A549 (cell line): ENCODE results near the gene DHRS3. TPM values are rescaled to one million over a fixed set of nuclear protein-coding genes. Genes with fewer than 3 reads are reported as not detected.

Experiments used
- ATAC-seq, 2 experiments: fragments of 200-7000 bp in 1 of 2; fragments of >200 bp in 1 of 2; cut with Nextera tagmentation in 1 of 2; cut with Tn5 transposase in 1 of 2; 3 replicates each; pipeline versions ENCODE4 v1.8.0 to v1.9.1; 2018 to 2020; ENCODE audit warnings: mild to moderate bottlenecking in 1 of 2, moderate library complexity in 1 of 2
- CTCF ChIA-PET: fragments of 300-600 bp; sonication (Branson Sonifier 250); formaldehyde crosslinking; extraction: SDS; loops from one replicate; lab custom pipeline; 2021; ENCODE audit warnings: antibody characterized with exemption, inconsistent platforms; lab: Yijun Ruan, JAX
- POLR2A ChIA-PET: fragments of 350-600 bp; formaldehyde crosslinking; extraction: SDS; loops from one replicate; lab custom pipeline; 2021; ENCODE audit warnings: antibody characterized with exemption, inconsistent platforms; lab: Yijun Ruan, JAX
- DNase-seq, 2 experiments: peaks; one replicate each; pipeline versions ENCODE4 v3.0.0 to v3.0.0-alpha.2; 2011 to 2016; ENCODE audit warnings: low read depth in 1 of 2, low spot score in 1 of 2
- FAIRE-seq: peaks from 2 replicates; lab custom pipeline; 2011; peaks lifted over from hg19 to GRCh38; lab: Jason Lieb, UNC
- H3K27ac ChIP-seq, 2 experiments: fragments of >200 bp; sonication (Bioruptor Twin); formaldehyde crosslinking; 3 replicates each; pipeline ENCODE4 v1.5.1; 2016 to 2017
- H3K4me1 ChIP-seq: fragments of >200 bp; sonication (Bioruptor Twin); formaldehyde crosslinking; 3 replicates; pipeline ENCODE4 v1.6.1; 2016
- H3K4me2 ChIP-seq: fragments of >200 bp; sonication (Bioruptor Twin); formaldehyde crosslinking; 3 replicates; pipeline ENCODE4 v1.6.1; 2016
- H3K4me3 ChIP-seq: fragments of >200 bp; sonication (Bioruptor Twin); formaldehyde crosslinking; 3 replicates; pipeline ENCODE4 v1.5.1; 2016
- H3K9me3 ChIP-seq: fragments of >200 bp; sonication (Bioruptor Twin); formaldehyde crosslinking; 3 replicates; pipeline ENCODE4 v1.6.1; 2016
- ATOH8 ChIP-seq: fragments of 250-450 bp; sonication (Bioruptor Pico); IDR thresholded peaks from 2 replicates; pipeline ENCODE4 v1.5.0; 2020; ENCODE audit warnings: low read depth, mild to moderate bottlenecking, moderate library complexity
- BCL3 ChIP-seq: fragments of >200 bp; sonication (Bioruptor Twin); formaldehyde crosslinking; IDR thresholded peaks from 3 replicates; pipeline ENCODE4 v1.6.1; 2016
- BHLHE40 ChIP-seq: IDR thresholded peaks from 2 replicates; pipeline ENCODE4 v1.6.1; 2012; ENCODE audit warnings: low read depth, low read length, inconsistent platforms
- CEBPB ChIP-seq, 2 experiments: fragments of >200 bp in 1 of 2; sonication (Bioruptor Twin) in 1 of 2; formaldehyde crosslinking in 1 of 2; IDR thresholded peaks; 2 replicates each; pipeline ENCODE4 v1.6.1; 2012 to 2016
- CHD4 ChIP-seq: fragments of 200-600 bp; sonication (generic); IDR thresholded peaks from 2 replicates; pipeline ENCODE4 v1.6.1; 2016; ENCODE audit warnings: antibody characterized with exemption, mild to moderate bottlenecking, borderline replicate concordance
- EHMT2 ChIP-seq: fragments of 200-600 bp; sonication (generic); IDR thresholded peaks from 2 replicates; pipeline ENCODE4 v1.6.1; 2016; ENCODE audit warnings: antibody characterized with exemption, low read depth, mild to moderate bottlenecking, moderate library complexity
- ESRRA ChIP-seq: fragments of 150-350 bp; IDR thresholded peaks from 2 replicates; pipeline ENCODE4 v1.6.1; 2014; ENCODE audit warnings: mild to moderate bottlenecking, low read length, borderline replicate concordance
- FOXS1 ChIP-seq: fragments of 250-450 bp; sonication (Bioruptor Pico); IDR thresholded peaks from 2 replicates; pipeline ENCODE4 v1.5.0; 2020; ENCODE audit warnings: mild to moderate bottlenecking, moderate library complexity
- GATA3 ChIP-seq: IDR thresholded peaks from 2 replicates; pipeline ENCODE4 v1.6.1; 2012; ENCODE audit warnings: borderline replicate concordance
- JUN ChIP-seq, 2 experiments: fragments of >200 bp; sonication (Bioruptor Twin); formaldehyde crosslinking; IDR thresholded peaks; 2 replicates in 1 of 2; 3 replicates in 1 of 2; pipeline ENCODE4 v1.6.1; 2016 to 2017
- KDM5A ChIP-seq: fragments of 200-600 bp; sonication (generic); IDR thresholded peaks from 2 replicates; pipeline ENCODE4 v1.6.1; 2016; ENCODE audit warnings: antibody characterized with exemption, mild to moderate bottlenecking
- NFE2L2 ChIP-seq: fragments of 150-350 bp; conservative IDR thresholded peaks from 2 replicates; pipeline ENCODE4 v1.6.1; 2014; ENCODE audit warnings: low read length
- PHF8 ChIP-seq: fragments of 200-600 bp; sonication (generic); IDR thresholded peaks from 2 replicates; pipeline ENCODE4 v1.6.1; 2016; ENCODE audit warnings: low read depth, mild to moderate bottlenecking, antibody characterized with exemption, moderate library complexity, borderline replicate concordance
- POLR2A ChIP-seq: IDR thresholded peaks from 2 replicates; pipeline ENCODE4 v1.6.1; 2012; ENCODE audit warnings: mild to moderate bottlenecking, low read length
- RAD21 ChIP-seq, 2 experiments: fragments of >200 bp in 1 of 2; sonication (Bioruptor Twin) in 1 of 2; formaldehyde crosslinking in 1 of 2; IDR thresholded peaks in 1 of 2; conservative IDR thresholded peaks in 1 of 2; 2 replicates in 1 of 2; 3 replicates in 1 of 2; pipeline ENCODE4 v1.6.1; 2012 to 2018; ENCODE audit warnings: inconsistent platforms in 1 of 2
- RCOR1 ChIP-seq: fragments of 150-350 bp; IDR thresholded peaks from 2 replicates; pipeline ENCODE4 v1.6.1; 2014; ENCODE audit warnings: antibody characterized with exemption, low read length, low read depth
- RFX5 ChIP-seq: fragments of 450-650 bp; IDR thresholded peaks from 2 replicates; pipeline ENCODE4 v1.7.1; 2014; ENCODE audit warnings: antibody characterized with exemption, mild to moderate bottlenecking, moderate library complexity
- RNF2 ChIP-seq: fragments of 200-600 bp; sonication (generic); IDR thresholded peaks from 2 replicates; pipeline ENCODE4 v1.6.1; 2016; ENCODE audit warnings: low read depth, mild to moderate bottlenecking, antibody characterized with exemption, moderate library complexity, borderline replicate concordance
- SMC3 ChIP-seq: fragments of >200 bp; sonication (Bioruptor Twin); formaldehyde crosslinking; IDR thresholded peaks from 3 replicates; pipeline ENCODE4 v1.6.1; 2018; ENCODE audit warnings: inconsistent platforms
- SREBF2 ChIP-seq: fragments of 450-650 bp; IDR thresholded peaks from 2 replicates; pipeline ENCODE4 v1.6.1; 2014; ENCODE audit warnings: mild to moderate bottlenecking, moderate library complexity
- ZC3H11A ChIP-seq: fragments of 450-650 bp; IDR thresholded peaks from 2 replicates; pipeline ENCODE4 v1.6.1; 2014; ENCODE audit warnings: antibody characterized with exemption, mild to moderate bottlenecking
- ZFP36 ChIP-seq: fragments of 450-650 bp; IDR thresholded peaks from 2 replicates; pipeline ENCODE4 v1.6.1; 2014; ENCODE audit warnings: borderline replicate concordance; ENCODE audit not compliant: partially characterized antibody
- ZNF302 ChIP-seq: fragments of 250-450 bp; sonication (Bioruptor Pico); IDR thresholded peaks from 2 replicates; pipeline ENCODE4 v1.9.0; 2021; ENCODE audit warnings: inconsistent platforms, mild to moderate bottlenecking, moderate library complexity
- WGBS: methylation state at CpG from one replicate; pipeline ENCODE4 v1.1.6; 2017; ENCODE audit errors: missing lambda C conversion rate; 5-methylcytosine and 5-hydroxymethylcytosine counted together
- polyA plus RNA-seq, 4 experiments: library from polyadenylated mRNA; depleted of rRNA in 3 of 4; stranded (reverse); fragments of >200 nt; fragmentation: RNase III in 1 of 4; extraction: RNeasy Plus Mini Kit Qiagen cat#74134 plus additional on column Dnase treatment in 1 of 4; gene quantifications; 2 replicates in 3 of 4; 3 replicates in 1 of 4; pipeline ENCODE4 v1.2.3, GENCODE V29; 2011 to 2017
- TF ChIP-seq, protein P1 (sequence below): fragments of >200 bp; sonication (Bioruptor Twin); formaldehyde crosslinking; IDR thresholded peaks from 2 replicates; pipeline ENCODE4 v1.6.1; 2016
- TF ChIP-seq, protein P2 (sequence below): IDR thresholded peaks from 2 replicates; pipeline ENCODE4 v1.6.1; 2012; ENCODE audit warnings: low read depth, borderline replicate concordance
- TF ChIP-seq, protein P3 (sequence below): fragments of >200 bp; sonication (Bioruptor Twin); formaldehyde crosslinking; IDR thresholded peaks from 3 replicates; pipeline ENCODE4 v1.5.1; 2016

DHRS3 gene
- polyA plus RNA-seq, 2 of the 4 experiments (the other 2 are of a cell fraction) = 62.7 to 79.7 TPM

DNA sequence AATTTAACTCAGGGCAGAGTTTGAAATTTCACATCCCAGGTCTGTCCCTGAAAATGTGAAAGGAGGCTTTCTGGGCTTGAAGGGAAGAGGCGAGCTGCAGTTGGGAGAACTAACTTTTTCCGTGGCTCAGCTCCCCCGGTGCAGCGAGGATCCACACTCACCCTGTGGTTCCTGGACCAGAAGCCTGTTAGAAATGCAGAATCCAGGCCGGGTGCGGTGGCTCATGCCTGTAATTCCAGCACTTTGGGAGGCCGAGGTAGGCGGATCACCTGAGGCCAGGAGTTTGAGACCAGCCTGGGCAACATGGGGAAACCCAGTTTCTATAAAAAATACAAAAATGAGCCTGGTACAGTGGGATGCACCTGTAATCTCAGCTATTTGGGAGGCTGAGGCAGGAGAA, 2.9 kb upstream of the DHRS3 start:
- CTCF ChIA-PET = interaction anchor here (1.0 to 8.0 kb wide), 13 partner anchors 8 to 348 kb away, joined by 3 to 60 read pairs (median 5); no protein-coding TSS in a partner anchor
- TF ChIP-seq KDM5A = no peak
- TF ChIP-seq RAD21 (conservative IDR thresholded peaks at IDR 0.05 in 1 of 2, IDR thresholded peaks at IDR 0.05 in 1 of 2) = no peak
- TF ChIP-seq BHLHE40 = no peak
- POLR2A ChIA-PET = no interaction called here
- Histone ChIP-seq H3K4me2 (peak overlapping the region; percentile 93), H3K9me3 (no peaks in the 10 kb centered on the region), H3K4me3 (no peak overlapping the region), H3K4me1 (peaks cover 22% of the 10 kb centered on the region), H3K27ac (peak overlapping the region; percentile 99 to 100)
- ATAC-seq = no peak
- no peak for DNase-seq
- 92% methylated on average over 8 of the region's 8 CpGs for WGBS
- no peak for FAIRE-seq

DNA sequence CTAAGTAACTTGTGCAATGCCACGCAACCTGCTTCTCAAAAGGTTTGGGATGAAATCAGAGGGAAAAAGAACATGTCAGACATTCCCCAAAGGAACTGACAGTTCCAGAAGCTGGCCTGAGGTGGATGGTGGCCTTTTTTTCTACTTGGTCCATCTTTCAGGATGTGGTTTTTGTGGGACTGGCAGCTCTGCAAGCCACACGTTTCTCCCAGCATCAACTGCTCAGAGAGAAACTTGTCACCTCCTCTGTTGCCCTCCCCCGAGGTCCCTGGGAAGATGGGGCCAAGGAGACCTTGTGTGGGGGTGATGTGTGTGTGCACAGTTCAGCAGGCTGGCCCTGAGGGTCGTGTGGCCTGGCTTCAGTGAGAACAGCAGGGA, 2.5 kb upstream of the DHRS3 start:
- ChIA-PET POLR2A (interaction anchor here (1.3 to 7.2 kb wide), 4 partner anchors 9 to 142 kb away, joined by 5 to 209 read pairs (median 32); no protein-coding TSS in a partner anchor), CTCF (interaction anchor here (0.6 to 8.0 kb wide), 18 partner anchors 9 to 348 kb away, joined by 3 to 60 read pairs (median 4); no protein-coding TSS in a partner anchor)
- H3K9me3 ChIP-seq = no peaks in the 10 kb centered on the region
- peak overlapping the region; percentile 93 for H3K4me2 ChIP-seq
- FAIRE-seq = no peak
- 41% methylated on average over 4 of the region's 4 CpGs for WGBS
- TF ChIP-seq, protein P1, sequence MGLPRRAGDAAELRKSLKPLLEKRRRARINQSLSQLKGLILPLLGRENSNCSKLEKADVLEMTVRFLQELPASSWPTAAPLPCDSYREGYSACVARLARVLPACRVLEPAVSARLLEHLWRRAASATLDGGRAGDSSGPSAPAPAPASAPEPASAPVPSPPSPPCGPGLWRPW = no peak
- TF ChIP-seq PHF8 (no peak), CEBPB (IDR thresholded peaks at IDR 0.05) (no peak), NFE2L2 (no peak), RFX5 (no peak), CHD4 (no peak), EHMT2 (no peak), BCL3 (no peak), SREBF2 (no peak), RNF2 (no peak), ZNF302 (CRISPR knock-in tag) (no peak), ZC3H11A (no peak), JUN (IDR thresholded peaks at IDR 0.05) (no peak)
- peak overlapping the region; percentile 99 to 100 for H3K27ac ChIP-seq
- DNase-seq = no peak
- peaks cover 22% of the 10 kb centered on the region for H3K4me1 ChIP-seq
- H3K4me3 ChIP-seq = peak overlapping the region; percentile 93; the same call in 2 of the 3 replicates
- ATAC-seq = no peak

DNA sequence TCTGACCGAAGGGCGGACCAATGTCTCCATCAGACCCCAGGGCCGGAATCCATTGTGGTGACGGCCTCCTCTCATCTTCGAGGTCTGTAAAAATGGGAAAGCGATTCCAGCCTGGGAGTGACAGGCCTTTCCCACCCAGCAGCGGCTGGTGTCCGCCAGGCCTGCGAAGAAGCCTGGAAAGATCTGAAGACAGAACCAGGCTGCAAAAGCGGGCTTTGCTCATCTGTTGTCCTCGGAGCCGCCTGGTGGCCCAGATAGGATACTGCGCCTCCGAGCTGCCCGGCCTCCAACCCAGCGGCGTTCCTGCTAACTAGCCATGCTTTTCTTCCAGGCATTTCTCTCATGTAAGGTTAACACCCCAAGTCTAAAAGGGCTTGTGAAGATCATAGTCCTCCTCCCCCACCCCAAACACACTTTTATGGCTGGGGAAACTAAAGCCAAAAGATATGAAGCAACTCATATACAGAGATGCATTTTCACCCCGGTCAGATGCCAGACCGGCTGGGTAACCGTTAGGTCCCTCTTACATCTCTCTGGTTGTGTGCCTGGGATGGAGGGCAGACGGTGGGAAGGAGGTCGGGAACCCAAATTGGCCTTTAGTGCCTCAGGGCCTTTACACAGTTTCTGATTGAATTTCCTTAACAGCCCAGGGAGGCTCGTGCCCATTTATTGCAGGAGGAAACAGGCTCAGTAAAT, 1.9 kb upstream of the DHRS3 start:
- CTCF ChIA-PET = interaction anchor here (0.6 to 8.0 kb wide), 21 partner anchors 9 to 347 kb away, joined by 3 to 60 read pairs (median 3); no protein-coding TSS in a partner anchor
- POLR2A ChIA-PET = interaction anchor here (0.8 to 7.2 kb wide), 8 partner anchors 8 to 239 kb away, joined by 4 to 209 read pairs (median 14); no protein-coding TSS in a partner anchor
- no peak for FAIRE-seq
- ATAC-seq = peak; percentile 62 to 63
- Histone ChIP-seq H3K4me3 (peak overlapping the region; percentile 93), H3K4me1 (peaks cover 22% of the 10 kb centered on the region), H3K4me2 (peak overlapping the region; percentile 93), H3K9me3 (no peaks in the 10 kb centered on the region), H3K27ac (peak overlapping the region; percentile 99 to 100)
- DNase-seq = peak; percentile 70 to 86
- WGBS = 7% methylated on average over 17 of the region's 23 CpGs
- TF ChIP-seq POLR2A (no peak; the same call in 1 of the 2 replicates), GATA3 (0 out of 2 replicates have a peak, but pooled peaks have one; percentile 13), RCOR1 (no peak), RFX5 (no peak), JUN (IDR thresholded peaks at IDR 0.05) (peak in 1 of 2 experiments; percentile 27; a peak in 1 of 5 replicates), KDM5A (no peak), FOXS1 (CRISPR knock-in tag) (no peak), BCL3 (no peak), ZFP36 (no peak), SREBF2 (no peak), ATOH8 (no peak), RAD21 (conservative IDR thresholded peaks at IDR 0.05 in 1 of 2, IDR thresholded peaks at IDR 0.05 in 1 of 2) (peak; percentile 91 to 94), SMC3 (peak; percentile 89), ESRRA (no peak)
- TF ChIP-seq, protein P2, sequence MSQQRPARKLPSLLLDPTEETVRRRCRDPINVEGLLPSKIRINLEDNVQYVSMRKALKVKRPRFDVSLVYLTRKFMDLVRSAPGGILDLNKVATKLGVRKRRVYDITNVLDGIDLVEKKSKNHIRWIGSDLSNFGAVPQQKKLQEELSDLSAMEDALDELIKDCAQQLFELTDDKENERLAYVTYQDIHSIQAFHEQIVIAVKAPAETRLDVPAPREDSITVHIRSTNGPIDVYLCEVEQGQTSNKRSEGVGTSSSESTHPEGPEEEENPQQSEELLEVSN = peak; percentile 45; the same call in 1 of the 2 replicates
- TF ChIP-seq, protein P3, sequence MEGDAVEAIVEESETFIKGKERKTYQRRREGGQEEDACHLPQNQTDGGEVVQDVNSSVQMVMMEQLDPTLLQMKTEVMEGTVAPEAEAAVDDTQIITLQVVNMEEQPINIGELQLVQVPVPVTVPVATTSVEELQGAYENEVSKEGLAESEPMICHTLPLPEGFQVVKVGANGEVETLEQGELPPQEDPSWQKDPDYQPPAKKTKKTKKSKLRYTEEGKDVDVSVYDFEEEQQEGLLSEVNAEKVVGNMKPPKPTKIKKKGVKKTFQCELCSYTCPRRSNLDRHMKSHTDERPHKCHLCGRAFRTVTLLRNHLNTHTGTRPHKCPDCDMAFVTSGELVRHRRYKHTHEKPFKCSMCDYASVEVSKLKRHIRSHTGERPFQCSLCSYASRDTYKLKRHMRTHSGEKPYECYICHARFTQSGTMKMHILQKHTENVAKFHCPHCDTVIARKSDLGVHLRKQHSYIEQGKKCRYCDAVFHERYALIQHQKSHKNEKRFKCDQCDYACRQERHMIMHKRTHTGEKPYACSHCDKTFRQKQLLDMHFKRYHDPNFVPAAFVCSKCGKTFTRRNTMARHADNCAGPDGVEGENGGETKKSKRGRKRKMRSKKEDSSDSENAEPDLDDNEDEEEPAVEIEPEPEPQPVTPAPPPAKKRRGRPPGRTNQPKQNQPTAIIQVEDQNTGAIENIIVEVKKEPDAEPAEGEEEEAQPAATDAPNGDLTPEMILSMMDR = peak; percentile 78
